Measurements from ENCODE around the gene PXK. TPM values are rescaled to one million over a fixed set of nuclear protein-coding genes. Genes with fewer than 3 reads are reported as not detected.

The PXK gene
- total RNA-seq, 1 donor from 2014 or later, result 29.8 TPM

DNA sequence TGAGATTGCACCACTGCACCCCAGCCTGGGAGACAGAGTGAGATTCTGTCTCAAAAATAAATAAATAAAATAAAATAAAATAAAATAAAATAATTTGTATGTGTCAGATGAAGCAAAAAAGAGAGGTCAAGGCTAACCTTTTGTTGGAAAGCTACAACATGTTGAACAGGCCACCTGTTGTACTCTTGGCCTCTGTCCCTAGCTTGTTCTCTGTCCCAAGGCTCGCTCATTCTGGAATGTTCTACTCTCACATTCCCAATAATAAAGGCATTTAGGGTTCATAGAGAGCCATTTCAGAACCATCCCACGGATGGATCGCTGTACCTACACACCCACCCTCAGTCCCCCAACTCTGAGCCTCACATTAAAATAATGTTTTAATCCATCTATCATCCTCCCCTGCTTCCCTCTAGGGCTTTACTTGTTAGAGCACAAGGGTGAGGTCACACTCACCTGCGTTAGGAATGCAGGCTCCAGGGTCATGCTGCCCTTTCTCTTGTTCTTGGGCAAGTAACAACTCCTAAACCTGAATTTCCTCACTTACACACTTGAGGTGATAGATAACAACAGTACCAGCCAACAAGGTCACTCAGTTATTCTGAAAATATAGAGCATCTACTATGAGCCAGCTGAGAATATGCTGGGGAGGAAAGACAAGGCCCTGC is 134.3 kb downstream of the PXK start:
- intact Hi-C loops (cut with DNase I), result no loop called here

DNA sequence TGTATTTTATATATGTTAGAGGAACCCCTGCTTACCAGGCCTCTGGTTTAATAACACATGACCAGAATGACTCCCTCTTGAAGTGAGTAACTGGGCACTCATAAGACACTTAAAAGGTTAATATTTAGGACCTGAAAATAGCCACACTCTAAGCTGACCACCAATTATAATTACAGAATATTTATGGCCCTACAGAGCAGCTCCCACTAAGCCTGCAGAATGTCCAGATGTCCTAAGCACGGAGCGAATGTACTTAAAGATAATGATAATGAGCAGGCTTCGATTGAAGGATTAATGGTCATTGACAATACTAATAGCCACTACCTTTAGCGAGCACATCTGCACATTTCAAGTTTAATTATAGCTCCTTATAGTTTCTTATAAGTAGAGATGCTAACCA is 136.4 kb downstream of the PXK start:
- ATAC-seq, result no peak
- no peak overlapping the region for H3K4me3 ChIP-seq
- no peaks in the 10 kb centered on the region for H3K27me3 ChIP-seq
- no peaks in the 10 kb centered on the region for H3K9me3 ChIP-seq
- no peaks in the 10 kb centered on the region for H3K36me3 ChIP-seq
- H3K27ac ChIP-seq, result no peak overlapping the region
- no peak for DNase-seq
- TF ChIP-seq CTCF (IDR thresholded peaks at IDR 0.05), result no peak
- intact Hi-C loops (cut with DNase I), result no loop called here
- H3K4me1 ChIP-seq, result peaks cover 18% of the 10 kb centered on the region

More for the DNA sequence above, 134.3 kb downstream of the PXK start:
- Histone ChIP-seq H3K27ac (no peak overlapping the region), H3K4me3 (no peak overlapping the region), H3K36me3 (no peaks in the 10 kb centered on the region), H3K27me3 (no peaks in the 10 kb centered on the region), H3K9me3 (no peaks in the 10 kb centered on the region), H3K4me1 (peaks cover 29% of the 10 kb centered on the region)
- no peak for TF ChIP-seq CTCF (IDR thresholded peaks at IDR 0.05)
- ATAC-seq (no peak), DNase-seq (no peak)

- TF ChIP-seq CTCF (IDR thresholded peaks at IDR 0.05), result no peak
- H3K27ac ChIP-seq, result no peak overlapping the region
- ATAC-seq, result no peak
These were observed 137.8 kb downstream of the PXK start for GRCh38 chr3:58470363-58471024.

GRCh38 chr3:58471025-58471887 is 138.6 kb downstream of the PXK start:
- peak overlapping the region; percentile 51 for H3K27ac ChIP-seq
- H3K27me3 ChIP-seq, result no peaks in the 10 kb centered on the region
- no peak for DNase-seq
- H3K9me3 ChIP-seq, result no peaks in the 10 kb centered on the region
- peak; percentile 91 for ATAC-seq
- H3K36me3 ChIP-seq, result no peaks in the 10 kb centered on the region
- peaks cover 21% of the 10 kb centered on the region for H3K4me1 ChIP-seq
- no peak for TF ChIP-seq CTCF (IDR thresholded peaks at IDR 0.05)
- intact Hi-C loops (cut with DNase I), result no loop called here
- H3K4me3 ChIP-seq, result no peak overlapping the region

More at GRCh38 chr3:58470363-58471024, 137.8 kb downstream of the PXK start:
- H3K36me3 ChIP-seq, result no peaks in the 10 kb centered on the region
- intact Hi-C loops (cut with DNase I), result no loop called here
- no peak for DNase-seq
- H3K9me3 ChIP-seq, result no peaks in the 10 kb centered on the region
- H3K4me1 ChIP-seq, result peaks cover 21% of the 10 kb centered on the region
- H3K4me3 ChIP-seq, result no peak overlapping the region
- H3K27me3 ChIP-seq, result no peaks in the 10 kb centered on the region

- no peak for TF ChIP-seq CTCF (IDR thresholded peaks at IDR 0.05)
- Histone ChIP-seq H3K27me3 (no peaks in the 10 kb centered on the region), H3K4me3 (no peak overlapping the region), H3K9me3 (no peaks in the 10 kb centered on the region), H3K4me1 (peaks cover 25% of the 10 kb centered on the region), H3K36me3 (no peaks in the 10 kb centered on the region), H3K27ac (no peak overlapping the region)
- DNase-seq (no peak), ATAC-seq (no peak)
- intact Hi-C loops (cut with DNase I), result no loop called here
These were observed 140.6 kb downstream of the PXK start for GRCh38 chr3:58473275-58473674.

Data from upper lobe of right lung (tissue), 1 donor.